ENCODE data around the gene PAK4. TPM values are rescaled to one million over a fixed set of nuclear protein-coding genes. Genes with fewer than 3 reads are reported as not detected.
A peak's percentile ranks its signal among the peaks of the same experiment; 100 is the strongest.

Gene PAK4
- polyA plus RNA-seq, 1 experiment = 10.4 TPM

DNA sequence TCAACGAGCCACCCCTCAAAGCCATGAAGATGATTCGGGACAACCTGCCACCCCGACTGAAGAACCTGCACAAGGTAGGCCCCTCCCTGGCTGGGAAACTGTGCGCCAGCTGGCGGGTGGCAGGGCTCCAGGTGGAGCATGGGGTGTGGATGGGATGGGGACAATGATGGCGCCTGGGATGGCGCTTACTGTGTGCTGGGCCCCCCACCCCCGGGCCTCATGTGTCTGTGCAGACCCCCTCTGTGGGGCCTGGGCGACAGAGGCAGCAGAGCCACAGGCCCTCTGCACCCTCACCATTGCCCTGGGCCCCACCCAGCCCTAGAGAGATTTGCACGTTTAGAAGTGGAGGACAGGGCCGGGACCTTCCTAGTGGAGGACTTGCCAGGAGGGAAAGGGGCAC is 52.1 kb downstream of the PAK4 start:
- CTCF ChIA-PET = no interaction called here
- Histone ChIP-seq H3K9me3 (ENCODE audit: control insufficient read depth, insufficient read depth, low read length) (no peaks in the 10 kb centered on the region), H3K27ac (ENCODE audit: low read depth, low read length) (no peak overlapping the region), H3K27me3 (ENCODE audit: control insufficient read depth, insufficient read depth, low read length) (no peaks in the 10 kb centered on the region), H3K4me3 (ENCODE audit: low read depth, low read length) (no peak overlapping the region)
- TF ChIP-seq, protein P1, sequence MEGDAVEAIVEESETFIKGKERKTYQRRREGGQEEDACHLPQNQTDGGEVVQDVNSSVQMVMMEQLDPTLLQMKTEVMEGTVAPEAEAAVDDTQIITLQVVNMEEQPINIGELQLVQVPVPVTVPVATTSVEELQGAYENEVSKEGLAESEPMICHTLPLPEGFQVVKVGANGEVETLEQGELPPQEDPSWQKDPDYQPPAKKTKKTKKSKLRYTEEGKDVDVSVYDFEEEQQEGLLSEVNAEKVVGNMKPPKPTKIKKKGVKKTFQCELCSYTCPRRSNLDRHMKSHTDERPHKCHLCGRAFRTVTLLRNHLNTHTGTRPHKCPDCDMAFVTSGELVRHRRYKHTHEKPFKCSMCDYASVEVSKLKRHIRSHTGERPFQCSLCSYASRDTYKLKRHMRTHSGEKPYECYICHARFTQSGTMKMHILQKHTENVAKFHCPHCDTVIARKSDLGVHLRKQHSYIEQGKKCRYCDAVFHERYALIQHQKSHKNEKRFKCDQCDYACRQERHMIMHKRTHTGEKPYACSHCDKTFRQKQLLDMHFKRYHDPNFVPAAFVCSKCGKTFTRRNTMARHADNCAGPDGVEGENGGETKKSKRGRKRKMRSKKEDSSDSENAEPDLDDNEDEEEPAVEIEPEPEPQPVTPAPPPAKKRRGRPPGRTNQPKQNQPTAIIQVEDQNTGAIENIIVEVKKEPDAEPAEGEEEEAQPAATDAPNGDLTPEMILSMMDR (IDR thresholded peaks at IDR 0.05; ENCODE audit: low read depth, low read length) = no peak
- no peak for DNase-seq (ENCODE audit: low read depth, low spot score)
- POLR2A ChIA-PET = no interaction called here

DNA sequence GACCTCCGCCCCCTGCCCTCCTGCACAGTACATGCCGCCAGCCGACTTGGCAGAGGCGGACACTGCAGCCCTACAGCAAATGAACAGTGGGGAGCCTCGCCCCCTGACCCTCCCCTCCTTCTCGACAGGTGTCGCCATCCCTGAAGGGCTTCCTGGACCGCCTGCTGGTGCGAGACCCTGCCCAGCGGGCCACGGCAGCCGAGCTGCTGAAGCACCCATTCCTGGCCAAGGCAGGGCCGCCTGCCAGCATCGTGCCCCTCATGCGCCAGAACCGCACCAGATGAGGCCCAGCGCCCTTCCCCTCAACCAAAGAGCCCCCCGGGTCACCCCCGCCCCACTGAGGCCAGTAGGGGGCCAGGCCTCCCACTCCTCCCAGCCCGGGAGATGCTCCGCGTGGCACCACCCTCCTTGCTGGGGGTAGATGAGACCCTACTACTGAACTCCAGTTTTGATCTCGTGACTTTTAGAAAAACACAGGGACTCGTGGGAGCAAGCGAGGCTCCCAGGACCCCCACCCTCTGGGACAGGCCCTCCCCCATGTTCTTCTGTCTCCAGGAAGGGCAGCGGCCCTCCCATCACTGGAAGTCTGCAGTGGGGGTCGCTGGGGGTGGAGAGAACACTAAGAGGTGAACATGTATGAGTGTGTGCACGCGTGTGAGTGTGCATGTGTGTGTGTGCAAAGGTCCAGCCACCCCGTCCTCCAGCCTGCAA is 52.9 kb downstream of the PAK4 start:
- no peak for DNase-seq (ENCODE audit: low read depth, low spot score)
- Histone ChIP-seq H3K27me3 (ENCODE audit: control insufficient read depth, insufficient read depth, low read length) (no peaks in the 10 kb centered on the region), H3K4me3 (ENCODE audit: low read depth, low read length) (no peak overlapping the region), H3K9me3 (ENCODE audit: control insufficient read depth, insufficient read depth, low read length) (no peaks in the 10 kb centered on the region), H3K27ac (ENCODE audit: low read depth, low read length) (no peak overlapping the region)
- TF ChIP-seq, protein P1 (IDR thresholded peaks at IDR 0.05; ENCODE audit: low read depth, low read length) = no peak
- POLR2A ChIA-PET = no interaction called here
- CTCF ChIA-PET = no interaction called here

DNA sequence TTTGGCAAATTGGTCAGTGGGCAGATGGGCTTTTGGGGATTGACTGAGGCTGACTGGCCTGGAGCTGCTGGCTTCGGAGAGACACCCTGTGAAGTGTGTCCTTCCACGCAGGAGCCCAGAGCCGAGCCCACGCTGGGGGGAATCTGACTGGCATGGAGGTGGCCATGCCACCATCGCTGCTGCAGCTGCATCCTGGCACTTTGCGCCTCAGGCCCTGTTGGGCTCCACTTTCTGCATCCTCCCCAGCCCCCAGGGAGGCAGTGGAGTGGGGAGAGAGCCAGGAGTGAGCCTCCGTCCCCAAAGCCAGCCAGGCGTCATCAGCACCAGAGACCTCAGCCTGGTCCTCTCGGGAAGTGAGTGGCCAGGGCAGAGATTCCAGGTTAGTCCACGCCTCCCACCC is 54.2 kb downstream of the PAK4 start:
- TF ChIP-seq, protein P1 (IDR thresholded peaks at IDR 0.05; ENCODE audit: low read depth, low read length) = no peak
- no peak overlapping the region for H3K4me3 ChIP-seq (ENCODE audit: low read depth, low read length)
- no peak for DNase-seq (ENCODE audit: low read depth, low spot score)
- CTCF ChIA-PET = interaction anchor here (1.0 kb wide), 1 partner anchor 9 kb away, joined by 3 read pairs; no protein-coding TSS in a partner anchor
- no peaks in the 10 kb centered on the region for H3K9me3 ChIP-seq (ENCODE audit: control insufficient read depth, insufficient read depth, low read length)
- no peak overlapping the region for H3K27ac ChIP-seq (ENCODE audit: low read depth, low read length)
- POLR2A ChIA-PET = no interaction called here
- H3K27me3 ChIP-seq (ENCODE audit: control insufficient read depth, insufficient read depth, low read length) = no peaks in the 10 kb centered on the region

DNA sequence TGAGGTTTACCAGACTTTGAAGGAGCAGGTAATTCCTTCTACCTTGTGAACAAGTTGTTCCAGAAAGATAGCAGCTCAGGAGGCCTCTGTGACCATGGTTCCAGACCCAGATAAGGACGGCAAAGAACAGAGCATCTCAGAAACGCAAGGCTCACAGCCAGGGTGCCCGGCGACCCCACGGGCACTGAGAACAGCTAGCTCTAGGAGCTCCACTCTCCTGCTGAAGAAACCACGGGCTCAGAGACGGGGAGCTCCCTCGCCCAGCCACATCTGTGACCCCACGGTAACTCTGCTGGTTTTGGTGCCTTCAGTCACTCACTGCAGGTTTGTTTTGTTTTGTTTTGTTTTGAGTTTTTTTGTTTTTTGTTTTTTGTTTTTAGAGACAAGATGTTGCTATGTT is 55.2 kb downstream of the PAK4 start:
- Histone ChIP-seq H3K27ac (ENCODE audit: low read depth, low read length) (peak overlapping the region; percentile 11), H3K27me3 (ENCODE audit: control insufficient read depth, insufficient read depth, low read length) (no peaks in the 10 kb centered on the region), H3K9me3 (ENCODE audit: control insufficient read depth, insufficient read depth, low read length) (no peaks in the 10 kb centered on the region), H3K4me3 (ENCODE audit: low read depth, low read length) (no peak overlapping the region)
- POLR2A ChIA-PET = no interaction called here
- TF ChIP-seq, protein P1 (IDR thresholded peaks at IDR 0.05; ENCODE audit: low read depth, low read length) = no peak
- CTCF ChIA-PET = interaction anchor here (1.0 kb wide), 1 partner anchor 8 kb away, joined by 3 read pairs; no protein-coding TSS in a partner anchor
- no peak for DNase-seq (ENCODE audit: low read depth, low spot score)

DNA sequence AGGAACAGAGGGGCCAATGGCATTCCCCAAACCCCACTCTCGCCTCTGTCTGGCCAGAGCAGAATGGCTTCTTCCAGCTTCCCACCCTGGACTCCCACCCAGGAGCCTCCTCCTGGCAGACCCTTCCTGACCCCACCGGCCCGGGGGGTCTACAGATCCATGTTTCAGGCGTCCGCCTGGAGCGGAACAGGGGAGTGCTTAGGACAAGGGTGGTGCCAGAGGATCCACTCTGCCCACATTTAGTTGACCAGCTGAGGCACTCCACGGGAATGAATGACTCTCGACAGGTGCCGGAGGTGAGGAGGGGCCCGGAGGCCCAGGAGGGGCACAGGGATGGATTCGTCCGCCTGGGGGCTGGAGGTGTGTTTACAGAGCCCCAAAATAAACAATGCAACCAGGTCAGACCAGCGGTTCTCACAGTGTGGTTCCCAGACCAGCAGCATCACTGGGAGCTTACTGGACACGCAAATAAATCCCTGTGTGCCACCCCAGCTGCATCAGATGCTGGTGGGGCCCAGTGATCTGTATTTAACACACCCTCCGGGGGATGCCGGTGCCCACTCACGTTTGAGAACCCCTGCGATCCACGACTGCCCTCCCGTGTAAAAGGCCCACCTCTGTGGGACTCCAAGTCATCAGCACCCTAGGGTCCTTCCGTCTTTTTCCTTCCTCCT is 56.1 kb downstream of the PAK4 start:
- ChIA-PET POLR2A (no interaction called here), CTCF (no interaction called here)
- Histone ChIP-seq H3K4me3 (ENCODE audit: low read depth, low read length) (no peak overlapping the region), H3K9me3 (ENCODE audit: control insufficient read depth, insufficient read depth, low read length) (no peaks in the 10 kb centered on the region), H3K27me3 (ENCODE audit: control insufficient read depth, insufficient read depth, low read length) (no peaks in the 10 kb centered on the region), H3K27ac (ENCODE audit: low read depth, low read length) (no peak overlapping the region)
- DNase-seq (ENCODE audit: low read depth, low spot score) = no peak
- TF ChIP-seq, protein P1 (IDR thresholded peaks at IDR 0.05; ENCODE audit: low read depth, low read length) = no peak

All from AG04450 (cell line).